ENCODE data around the gene ZMYND10. TPM values are rescaled to one million over a fixed set of nuclear protein-coding genes. Genes with fewer than 3 reads are reported as not detected.

Gene ZMYND10
- total and polyA plus RNA-seq, 2 donors: 0.62 to 1.2 TPM

DNA sequence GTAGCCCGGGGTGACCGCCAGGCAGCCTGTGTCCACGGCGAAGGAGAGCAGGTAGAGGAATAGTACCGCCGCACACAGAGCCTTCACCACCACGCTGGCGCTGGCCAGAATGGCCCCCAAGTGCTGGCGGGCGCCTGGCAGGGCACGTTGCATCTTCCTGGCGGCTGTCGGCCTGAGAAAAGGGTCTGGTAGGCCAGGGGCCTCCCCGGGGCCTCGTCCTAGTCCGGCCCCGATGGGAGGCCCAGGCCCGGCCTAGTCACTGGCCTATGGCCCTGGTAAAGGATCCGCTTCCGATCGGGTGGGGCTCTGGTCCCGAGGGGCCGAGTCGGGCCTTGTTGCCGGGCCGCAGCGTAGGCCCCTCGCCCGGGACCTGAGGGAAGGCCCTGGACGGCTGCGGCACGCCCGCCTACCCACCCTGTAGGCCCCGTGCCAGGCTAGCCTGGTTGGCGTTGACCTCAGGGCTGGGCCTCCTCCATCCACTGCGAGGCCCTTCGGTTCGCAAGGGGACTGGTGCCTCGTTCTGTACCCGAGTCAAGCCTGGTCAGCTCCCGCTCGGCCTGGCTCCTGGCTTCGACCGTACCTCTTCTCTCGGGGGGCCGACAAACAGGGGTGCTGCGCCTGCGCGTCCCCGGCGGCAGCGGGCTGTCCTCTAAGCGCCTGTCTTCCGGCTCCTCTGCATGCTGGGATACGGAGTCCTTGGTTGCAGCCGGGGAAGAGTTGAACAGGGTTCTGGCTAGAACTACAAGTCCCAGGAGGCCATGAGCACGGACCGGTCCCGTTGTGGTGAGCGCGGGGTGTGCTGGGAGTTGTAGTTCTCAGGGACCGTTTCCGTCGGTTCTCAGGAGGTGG is 13.6 kb upstream of the ZMYND10 start, which contains the start of gene TMEM115:
Gene TMEM115, minus strand, starts transcription at position 611 of the 849 bp plus-strand sequence. Its CDS starts 458 bp downstream, at position 153.
- Histone ChIP-seq H3K4me3 (ENCODE audit: low read depth, low read length) (peak within 1 kb of the TSS; percentile 86), H3K4me1 (ENCODE audit: insufficient read depth) (no peaks in the 10 kb centered on the region), H3K27ac (ENCODE audit: low read depth) (peak within 1 kb of the TSS; percentile 89), H3K36me3 (ENCODE audit: insufficient read depth) (peaks cover 3% of the 10 kb centered on the region)
- 1% methylated on average over 64 of the region's 64 CpGs for WGBS
- peak; percentile 97 for DNase-seq (ENCODE audit: extremely low spot score)

DNA sequence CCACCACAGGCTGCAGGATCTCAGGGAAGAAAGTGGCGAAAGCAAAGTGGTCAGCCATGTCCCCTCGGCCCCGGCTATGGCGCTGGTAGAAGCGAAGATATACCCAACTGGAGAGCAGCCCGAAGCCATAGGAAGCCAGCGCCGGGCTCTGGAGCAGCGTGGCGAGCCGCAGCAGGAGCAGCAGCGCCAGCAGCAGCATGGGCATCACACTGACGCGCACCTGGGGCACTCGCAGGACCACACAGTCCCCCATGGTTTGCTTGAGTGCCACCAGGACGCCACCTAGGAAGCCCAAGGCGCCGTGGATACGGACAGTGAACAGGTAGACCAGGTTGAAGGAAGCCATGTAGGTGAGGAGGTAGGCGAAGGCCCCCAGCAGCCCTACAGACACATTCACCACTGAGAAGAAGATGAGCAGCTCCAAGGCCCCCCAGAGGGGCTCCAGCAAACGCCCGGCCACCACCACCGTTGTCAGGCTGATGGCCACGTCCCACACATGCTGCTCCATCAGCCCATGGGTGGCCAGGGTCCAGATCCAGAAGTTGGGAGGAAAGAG is 12.9 kb upstream of the ZMYND10 start:
- no peaks in the 10 kb centered on the region for H3K4me1 ChIP-seq (ENCODE audit: insufficient read depth)
- no peak overlapping the region for H3K27ac ChIP-seq (ENCODE audit: low read depth)
- WGBS: 55% methylated on average over 24 of the region's 24 CpGs
- H3K4me3 ChIP-seq (ENCODE audit: low read depth, low read length): peak overlapping the region; percentile 86
- DNase-seq (ENCODE audit: extremely low spot score): no peak
- peaks cover 3% of the 10 kb centered on the region for H3K36me3 ChIP-seq (ENCODE audit: insufficient read depth)

GRCh38 chr3:50357481-50357880 is 11.9 kb upstream of the ZMYND10 start:
- Histone ChIP-seq H3K27ac (ENCODE audit: low read depth) (no peak overlapping the region), H3K4me1 (ENCODE audit: insufficient read depth) (no peaks in the 10 kb centered on the region), H3K4me3 (ENCODE audit: low read depth, low read length) (no peak overlapping the region), H3K36me3 (ENCODE audit: insufficient read depth) (peaks cover 3% of the 10 kb centered on the region)
- no peak for DNase-seq (ENCODE audit: extremely low spot score)
- 78% methylated on average over 1 of the region's 1 CpG for WGBS

GRCh38 chr3:50356553-50356952 is 11.0 kb upstream of the ZMYND10 start:
- no peak for DNase-seq (ENCODE audit: extremely low spot score)
- Histone ChIP-seq H3K36me3 (ENCODE audit: insufficient read depth) (peaks cover 3% of the 10 kb centered on the region), H3K27ac (ENCODE audit: low read depth) (no peak overlapping the region)

GRCh38 chr3:50355829-50356552 is 10.5 kb upstream of the ZMYND10 start:
- DNase-seq (ENCODE audit: extremely low spot score): no peak
- H3K36me3 ChIP-seq (ENCODE audit: insufficient read depth): peaks cover 3% of the 10 kb centered on the region
- no peak overlapping the region for H3K4me3 ChIP-seq (ENCODE audit: low read depth, low read length)
- no peaks in the 10 kb centered on the region for H3K4me1 ChIP-seq (ENCODE audit: insufficient read depth)
- WGBS: 60% methylated on average over 5 of the region's 5 CpGs
- no peak overlapping the region for H3K27ac ChIP-seq (ENCODE audit: low read depth)

More at GRCh38 chr3:50356553-50356952, 11.0 kb upstream of the ZMYND10 start:
- Histone ChIP-seq H3K4me3 (ENCODE audit: low read depth, low read length) (no peak overlapping the region), H3K4me1 (ENCODE audit: insufficient read depth) (no peaks in the 10 kb centered on the region)
- WGBS: 55% methylated on average over 5 of the region's 5 CpGs

- Histone ChIP-seq H3K27ac (ENCODE audit: low read depth) (no peak overlapping the region), H3K36me3 (ENCODE audit: insufficient read depth) (peaks cover 3% of the 10 kb centered on the region), H3K4me1 (ENCODE audit: insufficient read depth) (no peaks in the 10 kb centered on the region), H3K4me3 (ENCODE audit: low read depth, low read length) (no peak overlapping the region)
- 86% methylated on average over 7 of the region's 7 CpGs for WGBS
- DNase-seq (ENCODE audit: extremely low spot score): no peak
These were observed 9.3 kb upstream of the ZMYND10 start for GRCh38 chr3:50354850-50355249.

DNA sequence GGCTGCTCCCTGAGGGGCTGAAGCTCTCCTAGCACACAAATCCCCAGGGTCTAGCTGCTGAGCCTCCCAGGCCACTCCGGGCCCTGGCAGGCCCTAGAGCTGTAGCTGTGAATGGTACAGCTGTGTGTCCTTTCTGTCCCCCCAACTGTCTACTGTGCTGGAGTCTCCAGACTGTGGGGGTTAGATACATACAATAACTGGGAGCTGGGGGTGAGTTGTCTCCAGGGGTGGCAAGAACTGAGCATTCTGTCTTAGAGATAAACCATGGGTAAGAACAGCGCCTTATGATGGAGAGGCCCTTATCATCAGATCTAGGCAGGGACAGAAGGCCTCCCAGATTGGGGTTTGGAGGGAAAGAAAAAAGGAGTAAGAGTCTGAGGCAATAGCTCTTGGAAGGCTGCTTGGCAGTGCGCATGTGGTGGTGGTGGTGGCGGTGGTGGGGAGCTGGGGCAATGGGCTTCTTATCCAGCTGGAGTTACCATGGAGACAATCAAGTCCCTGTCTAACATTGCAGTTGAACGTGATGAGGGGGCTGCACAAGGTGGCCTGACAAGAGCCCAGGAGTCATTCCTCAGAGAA is 8.7 kb upstream of the ZMYND10 start:
- Histone ChIP-seq H3K4me3 (ENCODE audit: low read depth, low read length) (no peak overlapping the region), H3K27ac (ENCODE audit: low read depth) (no peak overlapping the region), H3K4me1 (ENCODE audit: insufficient read depth) (peaks cover 2% of the 10 kb centered on the region), H3K36me3 (ENCODE audit: insufficient read depth) (peaks cover 3% of the 10 kb centered on the region)
- 79% methylated on average over 5 of the region's 5 CpGs for WGBS
- no peak for DNase-seq (ENCODE audit: extremely low spot score)

DNA sequence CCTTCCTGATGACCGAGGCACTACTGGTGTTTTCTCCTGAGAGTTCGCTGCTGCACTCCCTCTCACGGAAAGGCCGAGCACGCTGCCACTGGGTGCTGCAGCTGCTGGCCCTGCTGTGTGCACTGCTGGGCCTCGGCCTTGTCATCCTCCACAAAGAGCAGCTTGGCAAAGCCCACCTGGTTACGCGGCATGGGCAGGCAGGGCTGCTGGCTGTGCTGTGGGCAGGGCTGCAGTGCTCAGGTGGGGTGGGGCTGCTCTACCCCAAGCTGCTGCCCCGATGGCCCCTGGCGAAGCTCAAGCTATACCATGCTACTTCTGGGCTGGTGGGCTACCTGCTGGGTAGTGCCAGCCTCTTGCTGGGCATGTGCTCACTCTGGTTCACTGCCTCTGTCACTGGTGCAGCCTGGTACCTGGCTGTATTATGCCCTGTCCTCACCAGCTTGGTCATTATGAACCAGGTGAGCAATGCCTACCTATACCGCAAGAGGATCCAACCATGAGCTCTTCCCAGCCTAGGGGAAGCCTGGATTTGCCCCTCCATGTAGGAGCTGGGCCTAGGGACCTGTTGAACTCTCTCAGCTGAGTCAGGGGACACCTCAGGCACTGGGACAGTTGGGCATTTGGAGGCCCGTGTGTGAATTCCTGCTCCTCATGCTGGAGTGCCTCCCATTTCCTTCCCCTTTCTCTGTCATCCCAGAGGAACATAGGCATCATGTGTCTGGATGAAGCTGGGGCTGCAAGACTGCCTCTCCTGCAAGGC is 7.9 kb upstream of the ZMYND10 start:
- peaks cover 3% of the 10 kb centered on the region for H3K36me3 ChIP-seq (ENCODE audit: insufficient read depth)
- DNase-seq (ENCODE audit: extremely low spot score): no peak
- H3K27ac ChIP-seq (ENCODE audit: low read depth): no peak overlapping the region
- WGBS: 82% methylated on average over 12 of the region's 12 CpGs
- H3K4me1 ChIP-seq (ENCODE audit: insufficient read depth): peaks cover 2% of the 10 kb centered on the region
- no peak overlapping the region for H3K4me3 ChIP-seq (ENCODE audit: low read depth, low read length)

DNA sequence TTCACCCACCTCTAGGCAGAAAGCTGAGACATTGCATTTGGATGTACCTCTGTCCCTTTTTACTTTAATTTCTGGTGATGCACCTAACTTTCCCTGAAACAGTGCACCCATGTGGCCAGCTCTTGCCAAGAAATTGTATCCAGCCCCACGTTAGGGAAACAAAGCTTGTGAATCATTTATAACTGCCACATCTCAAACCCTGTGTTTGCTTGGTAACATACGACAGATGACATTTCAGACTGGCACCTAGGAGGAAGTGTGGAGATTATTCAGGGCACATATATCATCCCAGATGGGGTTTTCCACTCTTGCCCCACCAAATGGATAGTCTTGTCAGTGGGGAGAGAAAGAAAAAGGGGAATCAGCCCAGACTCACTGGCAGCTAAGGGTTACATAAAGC is 7.2 kb upstream of the ZMYND10 start:
- H3K4me1 ChIP-seq (ENCODE audit: insufficient read depth): peaks cover 2% of the 10 kb centered on the region

DNA sequence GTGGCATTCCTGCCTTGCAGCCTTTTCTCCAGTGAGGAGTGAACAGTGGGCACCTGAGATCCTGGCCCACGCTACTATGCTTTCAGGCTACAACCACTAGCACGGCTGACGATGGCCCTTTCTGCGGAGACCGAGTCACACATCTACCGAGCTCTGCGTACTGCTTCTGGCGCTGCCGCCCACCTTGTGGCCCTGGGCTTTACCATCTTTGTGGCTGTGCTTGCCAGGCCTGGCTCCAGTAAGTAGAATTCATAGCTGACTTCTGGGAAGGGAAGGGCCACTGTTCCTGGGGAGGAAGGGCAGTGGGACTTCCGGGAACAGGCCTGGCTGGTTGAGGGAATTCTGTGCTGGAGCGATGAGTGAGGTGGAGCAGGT is 5.8 kb upstream of the ZMYND10 start:
- no peak overlapping the region for H3K27ac ChIP-seq (ENCODE audit: low read depth)
- peaks cover 2% of the 10 kb centered on the region for H3K4me1 ChIP-seq (ENCODE audit: insufficient read depth)
- peaks cover 3% of the 10 kb centered on the region for H3K36me3 ChIP-seq (ENCODE audit: insufficient read depth)
- WGBS: 52% methylated on average over 11 of the region's 11 CpGs
- DNase-seq (ENCODE audit: extremely low spot score): no peak
- H3K4me3 ChIP-seq (ENCODE audit: low read depth, low read length): peak overlapping the region; percentile 55

More for the DNA sequence above, 7.2 kb upstream of the ZMYND10 start:
- H3K4me3 ChIP-seq (ENCODE audit: low read depth, low read length): no peak overlapping the region
- no peak overlapping the region for H3K27ac ChIP-seq (ENCODE audit: low read depth)
- DNase-seq (ENCODE audit: extremely low spot score): no peak
- H3K36me3 ChIP-seq (ENCODE audit: insufficient read depth): peaks cover 3% of the 10 kb centered on the region
- WGBS: 39% methylated on average over 2 of the region's 2 CpGs

DNA sequence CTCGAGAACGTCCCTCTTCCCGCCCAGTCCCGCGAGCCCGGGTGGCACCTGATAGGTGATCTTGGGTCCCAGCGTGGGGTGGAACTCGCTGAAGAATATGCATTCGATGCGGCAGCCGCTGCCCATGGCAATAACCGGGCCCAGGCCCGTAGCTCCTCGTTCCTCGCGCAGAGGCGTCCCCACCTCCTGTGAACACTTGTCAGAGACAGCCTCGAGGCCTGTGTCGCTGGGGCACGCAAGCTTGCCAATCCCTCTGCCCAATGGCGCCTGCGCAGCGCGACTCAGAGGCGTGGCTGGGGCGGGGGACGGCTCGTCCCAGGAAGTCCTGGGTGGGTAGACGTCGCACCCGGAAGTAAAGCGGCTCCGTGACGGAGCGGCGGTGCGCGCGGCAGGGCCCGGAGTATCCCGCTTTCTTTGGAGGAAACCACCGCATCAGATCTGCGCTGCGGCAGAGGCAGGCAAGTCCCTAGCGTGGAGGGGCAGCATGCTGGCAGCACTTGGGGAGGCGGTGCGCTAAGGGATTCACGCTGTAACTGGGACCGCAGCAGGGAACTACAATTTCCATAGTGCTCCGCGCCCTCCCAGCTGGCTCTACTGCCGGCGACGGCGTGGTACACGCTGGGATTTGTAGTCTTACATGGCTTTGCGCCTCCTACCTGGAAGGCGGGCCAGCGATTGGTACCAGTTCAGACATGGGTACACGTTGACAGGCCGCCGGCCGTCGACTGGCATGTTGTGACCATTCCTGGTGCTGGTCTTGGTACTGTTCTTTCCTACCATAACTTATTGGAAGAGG is 5.2 kb upstream of the ZMYND10 start, which contains the start of the genes CYB561D2 and NPRL2:
Gene CYB561D2, plus strand, starts transcription at position 336 of the 796 bp plus-strand sequence. CDS start 572 bp downstream, outside the sequence.
Gene NPRL2, minus strand, starts transcription at position 249 of the 796 bp plus-strand sequence. Its CDS starts 123 bp downstream, at position 126.
- peaks cover 2% of the 10 kb centered on the region for H3K4me1 ChIP-seq (ENCODE audit: insufficient read depth)
- H3K36me3 ChIP-seq (ENCODE audit: insufficient read depth): peaks cover 3% of the 10 kb centered on the region
- under 1% methylated on average over 64 of the region's 64 CpGs for WGBS

GRCh38 chr3:50350213-50350526 is 4.6 kb upstream of the ZMYND10 start:
- WGBS: 2% methylated on average over 7 of the region's 7 CpGs
- Histone ChIP-seq H3K4me1 (ENCODE audit: insufficient read depth) (peaks cover 2% of the 10 kb centered on the region), H3K4me3 (ENCODE audit: low read depth, low read length) (peak overlapping the region; percentile 55), H3K36me3 (ENCODE audit: insufficient read depth) (no peaks in the 10 kb centered on the region), H3K27ac (ENCODE audit: low read depth) (peak overlapping the region; percentile 2)
- no peak for DNase-seq (ENCODE audit: extremely low spot score)

More for the DNA sequence above, 5.2 kb upstream of the ZMYND10 start, which contains the start of the genes CYB561D2 and NPRL2:
- DNase-seq (ENCODE audit: extremely low spot score): peak; percentile 85
- peak within 1 kb of the TSS; percentile 86 for H3K27ac ChIP-seq (ENCODE audit: low read depth)
- peak within 1 kb of the TSS; percentile 55 for H3K4me3 ChIP-seq (ENCODE audit: low read depth, low read length)

All from urinary bladder (tissue), 4 donors.